Lung (tissue), 12 donors: Measurements from ENCODE around the gene GTF2IRD1. TPM values are rescaled to one million over a fixed set of nuclear protein-coding genes. Genes with fewer than 3 reads are reported as not detected.
A peak's percentile ranks its signal among the peaks of the same experiment; 100 is the strongest.
"Not testable (repeated sequence)": the region's sequence is repeated elsewhere in the genome, so short reads cannot be mapped to it uniquely, and the experiment has no call there.

ENCODE experiments used
- ATAC-seq: fragments of 200-7000 bp; cut with Tn5 transposase; one replicate; pipeline ENCODE4 v1.9.1; 2020; ENCODE audit warnings: moderate number of reproducible peaks; ENCODE audit not compliant: insufficient read depth, low FRiP score
- DNase-seq, 3 donors: peaks; one replicate each; pipeline ENCODE4 v3.0.0-alpha.2; 2013 to 2017
- H3K27ac ChIP-seq, 2 donors: one replicate each; pipeline ENCODE4 v1.5.1; 2013; ENCODE audit warnings: mild to moderate bottlenecking in 2 of 2, moderate library complexity in 2 of 2, control low read depth in 1 of 2, inconsistent platforms in 1 of 2, low read depth in 1 of 2, low read length in 1 of 2
- H3K27me3 ChIP-seq, 3 donors: one replicate each; pipeline ENCODE4 v1.5.1; 2013; ENCODE audit warnings: low read length in 2 of 3; ENCODE audit not compliant: control insufficient read depth in 3 of 3, insufficient read depth in 3 of 3
- H3K36me3 ChIP-seq, 4 donors: one replicate each; pipeline ENCODE4 v1.5.1; 2013; ENCODE audit warnings: low read length in 4 of 4, mild to moderate bottlenecking in 1 of 4, moderate library complexity in 1 of 4; ENCODE audit not compliant: control insufficient read depth in 4 of 4, insufficient read depth in 4 of 4
- H3K4me1 ChIP-seq, 5 donors: one replicate each; pipeline ENCODE4 v1.5.1; 2013; ENCODE audit warnings: low read length in 5 of 5, mild to moderate bottlenecking in 2 of 5, moderate library complexity in 1 of 5; ENCODE audit not compliant: control insufficient read depth in 5 of 5, insufficient read depth in 5 of 5
- H3K4me3 ChIP-seq: one replicate; pipeline ENCODE4 v1.5.1; 2013; ENCODE audit warnings: mild to moderate bottlenecking, control low read depth, moderate library complexity
- H3K9ac ChIP-seq, 2 donors: one replicate each; pipeline ENCODE4 v1.5.1; 2013; ENCODE audit warnings: low read length in 2 of 2, control low read depth in 1 of 2; ENCODE audit not compliant: insufficient read depth in 1 of 2
- H3K9me3 ChIP-seq, 4 donors: one replicate each; pipeline ENCODE4 v1.5.1; 2013; ENCODE audit warnings: low read length in 3 of 4, mild to moderate bottlenecking in 1 of 4, moderate library complexity in 1 of 4; ENCODE audit not compliant: control insufficient read depth in 4 of 4, insufficient read depth in 3 of 4
- WGBS, 2 donors: extraction: QIAGEN DNeasy Blood & Tissue Kit; methylation state at CpG; one replicate each; pipeline ENCODE4 v1.1.7; 2013; 5-methylcytosine and 5-hydroxymethylcytosine counted together
- polyA plus RNA-seq, 2 donors: library from polyadenylated mRNA; stranded (reverse); fragments of 200-250 nt; gene quantifications; one replicate each; pipeline ENCODE4 v1.2.1, GENCODE V29; 2013
- total RNA-seq, 2 donors: library from RNA; depleted of rRNA in 1 of 2; stranded (reverse); fragments of >200 nt in 1 of 2; gene quantifications; one replicate each; pipeline ENCODE4 v1.2.1, GENCODE V29; 2014 to 2021
- TF ChIP-seq, protein P1 (sequence below): IDR thresholded peaks from 2 replicates; pipeline ENCODE4 v1.5.1; 2012; ENCODE audit warnings: mild to moderate bottlenecking; ENCODE audit errors: control extremely low read depth, extremely low read depth
- donor health status: control.
- donor health status: control.
- donor health status: Bipolar disorder and iron deficiency.
- donor health status: healthy.
- donor health status: DM: yes; HTN: yes; CAD: no.

The GTF2IRD1 gene
- total and polyA plus RNA-seq, 4 donors, result 9.3 to 24.1 (median 17.2) TPM

DNA sequence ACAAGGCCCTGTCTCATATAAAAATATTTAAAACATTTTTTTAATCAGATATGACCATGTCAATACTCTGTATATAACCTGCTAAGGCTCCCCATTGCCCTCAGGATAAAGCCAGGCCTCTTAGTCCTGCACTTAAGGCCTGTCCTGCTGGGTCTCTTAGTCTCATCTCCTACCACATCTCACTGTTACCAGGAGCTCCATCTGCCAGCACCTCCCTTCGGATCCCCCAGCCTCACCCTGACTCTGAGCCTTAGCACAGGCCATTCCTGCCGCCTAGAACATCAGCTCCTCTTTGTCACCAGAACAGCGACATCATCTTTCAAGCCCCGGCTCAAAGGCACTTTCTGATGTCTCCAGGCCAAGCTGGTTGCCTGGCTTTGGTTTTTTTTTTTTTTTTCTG is 25.7 kb upstream of the GTF2IRD1 start:
- WGBS, 2 donors, result 93% methylated on average over 4 of the region's 4 CpGs
- no peak for ATAC-seq
- Histone ChIP-seq H3K9me3 (no peaks in the 10 kb centered on the region), H3K9ac (no peak overlapping the region), H3K4me1 (peaks cover 0 to 4% (median 0%) of the 10 kb centered on the region in 5 donors), H3K27me3 (no peaks in the 10 kb centered on the region), H3K27ac (no peak overlapping the region), H3K4me3 (no peak overlapping the region), H3K36me3 (no peaks in the 10 kb centered on the region)
- TF ChIP-seq, protein P1, sequence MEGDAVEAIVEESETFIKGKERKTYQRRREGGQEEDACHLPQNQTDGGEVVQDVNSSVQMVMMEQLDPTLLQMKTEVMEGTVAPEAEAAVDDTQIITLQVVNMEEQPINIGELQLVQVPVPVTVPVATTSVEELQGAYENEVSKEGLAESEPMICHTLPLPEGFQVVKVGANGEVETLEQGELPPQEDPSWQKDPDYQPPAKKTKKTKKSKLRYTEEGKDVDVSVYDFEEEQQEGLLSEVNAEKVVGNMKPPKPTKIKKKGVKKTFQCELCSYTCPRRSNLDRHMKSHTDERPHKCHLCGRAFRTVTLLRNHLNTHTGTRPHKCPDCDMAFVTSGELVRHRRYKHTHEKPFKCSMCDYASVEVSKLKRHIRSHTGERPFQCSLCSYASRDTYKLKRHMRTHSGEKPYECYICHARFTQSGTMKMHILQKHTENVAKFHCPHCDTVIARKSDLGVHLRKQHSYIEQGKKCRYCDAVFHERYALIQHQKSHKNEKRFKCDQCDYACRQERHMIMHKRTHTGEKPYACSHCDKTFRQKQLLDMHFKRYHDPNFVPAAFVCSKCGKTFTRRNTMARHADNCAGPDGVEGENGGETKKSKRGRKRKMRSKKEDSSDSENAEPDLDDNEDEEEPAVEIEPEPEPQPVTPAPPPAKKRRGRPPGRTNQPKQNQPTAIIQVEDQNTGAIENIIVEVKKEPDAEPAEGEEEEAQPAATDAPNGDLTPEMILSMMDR, result no peak
- no peak for DNase-seq

DNA sequence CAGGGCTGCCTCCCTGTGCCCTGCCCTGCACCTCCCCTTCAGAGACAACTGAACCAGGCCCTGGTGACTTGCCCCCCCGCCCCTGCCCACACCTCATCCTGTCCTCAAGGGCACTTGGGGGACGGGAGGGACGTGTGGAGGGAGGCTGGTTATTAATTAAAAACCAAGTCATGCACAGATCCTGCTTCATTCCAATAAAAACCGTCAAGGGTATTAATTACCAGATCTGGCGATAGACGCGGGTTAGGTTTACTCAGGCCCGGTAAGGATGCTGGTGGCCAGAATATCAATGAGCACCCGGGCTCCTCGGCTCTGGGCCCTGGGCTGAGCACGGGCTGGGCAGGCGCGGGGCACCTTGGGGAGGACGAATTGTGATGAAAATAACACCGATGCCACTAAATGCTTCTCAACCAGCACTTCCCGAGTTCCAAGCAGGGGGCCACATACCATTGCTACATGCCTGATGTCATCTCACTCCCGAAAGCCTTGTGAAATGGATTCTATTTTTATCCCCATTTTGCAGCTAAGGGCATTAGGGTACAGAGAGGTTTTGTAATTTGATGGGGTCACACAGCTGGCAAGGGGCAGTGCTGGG is 24.5 kb upstream of the GTF2IRD1 start:
- peak; percentile 39 to 50 (median 46) for DNase-seq
- no peak overlapping the region for H3K9ac ChIP-seq
- no peak overlapping the region for H3K27ac ChIP-seq

DNA sequence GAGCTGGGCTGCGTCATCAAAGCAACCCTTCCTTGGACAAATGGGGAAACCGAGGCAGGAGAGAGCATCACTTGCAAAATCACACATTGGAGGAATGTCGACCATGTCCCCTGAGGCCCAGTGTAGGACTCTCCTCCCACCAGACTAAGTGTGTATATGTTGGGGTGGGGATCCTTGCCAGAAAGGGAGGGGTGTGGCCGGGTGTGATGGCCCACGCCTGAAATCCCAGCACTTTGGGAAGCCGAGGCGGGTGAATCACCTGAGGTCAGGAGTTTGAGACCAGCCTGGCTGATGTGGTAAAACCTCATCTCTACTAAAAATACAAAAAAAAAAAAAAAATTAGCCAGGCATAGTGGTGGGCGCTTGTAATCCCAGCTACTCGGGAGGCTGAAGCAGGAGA is 23.3 kb upstream of the GTF2IRD1 start:
- not testable (repeated sequence) for H3K9me3 ChIP-seq
- 82 to 90% methylated on average over 8 to 9 of the region's 9 CpGs for WGBS, 2 donors

More for the DNA sequence above, 24.5 kb upstream of the GTF2IRD1 start:
- WGBS, 2 donors, result 55 to 69% methylated on average over 17 of the region's 17 CpGs
- ATAC-seq, result peak; percentile 19
- TF ChIP-seq, protein P1, result no peak
- Histone ChIP-seq H3K27me3 (no peaks in the 10 kb centered on the region), H3K36me3 (no peaks in the 10 kb centered on the region), H3K9me3 (no peaks in the 10 kb centered on the region), H3K4me1 (peaks cover 0 to 4% (median 0%) of the 10 kb centered on the region in 5 donors), H3K4me3 (no peak overlapping the region)

DNA sequence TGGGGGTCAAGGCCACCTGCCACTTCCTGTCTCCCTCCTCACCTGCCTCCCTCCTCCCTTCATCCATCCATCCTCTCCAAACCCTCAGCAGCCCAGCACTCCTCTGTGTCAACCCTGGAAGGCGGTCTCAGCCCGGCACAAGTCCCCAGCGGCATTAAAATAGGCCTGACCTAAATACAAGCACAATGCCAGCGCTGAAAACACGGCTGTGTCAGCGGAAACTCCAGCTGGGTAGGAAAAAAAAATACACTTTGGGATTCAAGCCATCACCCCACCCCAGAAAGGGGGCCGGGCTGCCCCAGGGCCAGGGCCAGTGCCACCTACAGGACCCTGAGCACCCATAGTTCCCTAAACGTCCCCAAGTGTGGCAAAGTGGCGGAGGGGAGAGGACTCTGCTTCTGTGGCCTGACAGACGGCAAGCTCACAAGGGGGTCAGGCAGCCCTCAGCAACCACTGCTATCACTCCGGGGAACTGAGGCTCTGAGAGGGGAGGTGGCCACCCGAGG is 22.7 kb upstream of the GTF2IRD1 start:
- TF ChIP-seq, protein P1, result no peak
- WGBS, 2 donors, result 67 to 82% methylated on average over 12 of the region's 12 CpGs
- Histone ChIP-seq H3K36me3 (no peaks in the 10 kb centered on the region), H3K4me1 (peaks cover 0 to 4% (median 0%) of the 10 kb centered on the region in 5 donors), H3K27ac (no peak overlapping the region), H3K9me3 (peaks cover 0 to under 1% (median 0%) of the 10 kb centered on the region in 4 donors), H3K4me3 (no peak overlapping the region), H3K27me3 (no peaks in the 10 kb centered on the region), H3K9ac (no peak overlapping the region)
- DNase-seq (peak in 2 of 3 donors; percentile 38 to 47), ATAC-seq (no peak)

More for the DNA sequence above, 23.3 kb upstream of the GTF2IRD1 start:
- not testable (repeated sequence) for ATAC-seq, H3K27me3 ChIP-seq, H3K27ac ChIP-seq, H3K9ac ChIP-seq, DNase-seq, H3K36me3 ChIP-seq, H3K4me1 ChIP-seq, H3K4me3 ChIP-seq

DNA sequence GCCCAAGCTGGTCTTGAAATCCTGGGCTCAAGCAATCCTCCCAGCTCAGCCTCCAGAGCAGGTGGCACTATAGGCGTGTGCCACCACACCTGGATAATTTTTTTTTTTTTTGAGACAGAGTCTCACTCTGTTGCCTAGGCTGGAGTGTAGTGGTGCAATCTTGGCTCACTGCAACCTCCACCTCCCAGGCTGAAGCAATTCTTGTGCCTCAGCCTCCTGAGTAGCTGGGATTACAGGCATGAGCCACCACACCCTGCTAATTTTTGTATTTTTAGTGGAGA is 16.5 kb upstream of the GTF2IRD1 start:
- H3K27me3 ChIP-seq, H3K36me3 ChIP-seq, H3K4me3 ChIP-seq, H3K27ac ChIP-seq, ATAC-seq, H3K9me3 ChIP-seq, DNase-seq, H3K9ac ChIP-seq, H3K4me1 ChIP-seq: not testable (repeated sequence)
- 72 to 91% methylated on average over 1 of the region's 1 CpG for WGBS, 2 donors
